Stimulated activated naive CD8-positive, alpha-beta T cell treated with anti-CD3 and anti-CD28 coated beads, Interleukin-15, Interleukin-2, amounts not matched to agents 100 ng/mL and 50 ng/mL, for 24 hours (primary cell): ENCODE results near the gene VMA21.
A peak's percentile ranks its signal among the peaks of the same experiment; 100 is the strongest.

Experiments used
- H3K27ac Mint-ChIP-seq: one replicate; pipeline ENCODE4 v1.8.0; 2021; ENCODE audit warnings: mild to moderate bottlenecking, mixed read lengths
- H3K27me3 Mint-ChIP-seq: one replicate; pipeline ENCODE4 v1.8.0; 2021; ENCODE audit warnings: mixed read lengths
- H3K36me3 Mint-ChIP-seq: one replicate; pipeline ENCODE4 v1.8.0; 2021; ENCODE audit warnings: low read depth, mixed read lengths
- H3K4me1 Mint-ChIP-seq: one replicate; pipeline ENCODE4 v1.8.0; 2021; ENCODE audit warnings: low read depth, mixed read lengths
- H3K4me3 Mint-ChIP-seq: one replicate; pipeline ENCODE4 v1.8.0; 2021; ENCODE audit warnings: mild to moderate bottlenecking, mixed read lengths
- H3K9me3 Mint-ChIP-seq: one replicate; pipeline ENCODE4 v1.8.0; 2021; ENCODE audit warnings: mixed read lengths

Gene VMA21

GRCh38 chrX:151396825-151397740 lies at the start of gene VMA21:
Gene VMA21, plus strand, starts transcription at chrX:151397206. Its CDS starts 103 bp downstream, at chrX:151397309.
- Mint-ChIP-seq H3K9me3 (no peaks in the 10 kb centered on the region), H3K4me3 (peak within 1 kb of the TSS; percentile 95)

GRCh38 chrX:151359341-151359740 lies 37.7 kb upstream of the VMA21 start:
- Mint-ChIP-seq H3K36me3 (no peaks in the 10 kb centered on the region), H3K9me3 (no peaks in the 10 kb centered on the region), H3K4me3 (no peak overlapping the region), H3K27me3 (peaks cover 11% of the 10 kb centered on the region), H3K27ac (no peak overlapping the region), H3K4me1 (no peaks in the 10 kb centered on the region)

More at GRCh38 chrX:151396825-151397740, at the start of gene VMA21:
- Mint-ChIP-seq H3K4me1 (peaks cover 61% of the 10 kb centered on the region), H3K36me3 (peaks cover 26% of the 10 kb centered on the region), H3K27me3 (no peaks in the 10 kb centered on the region), H3K27ac (peak within 1 kb of the TSS; percentile 96)

- no peaks in the 10 kb centered on the region for H3K9me3 Mint-ChIP-seq
- H3K27me3 Mint-ChIP-seq: peaks cover 11% of the 10 kb centered on the region
- peak overlapping the region; percentile 48 for H3K4me3 Mint-ChIP-seq
- no peak overlapping the region for H3K27ac Mint-ChIP-seq
- H3K4me1 Mint-ChIP-seq: no peaks in the 10 kb centered on the region
- no peaks in the 10 kb centered on the region for H3K36me3 Mint-ChIP-seq
Measured at GRCh38 chrX:151359931-151360871, 36.8 kb upstream of the VMA21 start.

GRCh38 chrX:151363316-151363715 lies 33.7 kb upstream of the VMA21 start:
- no peak overlapping the region for H3K27ac Mint-ChIP-seq
- H3K9me3 Mint-ChIP-seq: no peaks in the 10 kb centered on the region
- H3K4me3 Mint-ChIP-seq: no peak overlapping the region
- H3K36me3 Mint-ChIP-seq: no peaks in the 10 kb centered on the region
- H3K4me1 Mint-ChIP-seq: no peaks in the 10 kb centered on the region
- H3K27me3 Mint-ChIP-seq: peaks cover 11% of the 10 kb centered on the region

- H3K36me3 Mint-ChIP-seq: no peaks in the 10 kb centered on the region
- no peak overlapping the region for H3K4me3 Mint-ChIP-seq
- H3K27me3 Mint-ChIP-seq: peaks cover 8% of the 10 kb centered on the region
- no peaks in the 10 kb centered on the region for H3K9me3 Mint-ChIP-seq
- no peaks in the 10 kb centered on the region for H3K4me1 Mint-ChIP-seq
- no peak overlapping the region for H3K27ac Mint-ChIP-seq
Measured at GRCh38 chrX:151365579-151365978, 31.4 kb upstream of the VMA21 start.

GRCh38 chrX:151370906-151371305 lies 26.1 kb upstream of the VMA21 start:
- H3K36me3 Mint-ChIP-seq: no peaks in the 10 kb centered on the region
- H3K27ac Mint-ChIP-seq: no peak overlapping the region
- no peak overlapping the region for H3K4me3 Mint-ChIP-seq
- H3K4me1 Mint-ChIP-seq: no peaks in the 10 kb centered on the region
- no peaks in the 10 kb centered on the region for H3K9me3 Mint-ChIP-seq
- peaks cover 14% of the 10 kb centered on the region for H3K27me3 Mint-ChIP-seq

- no peaks in the 10 kb centered on the region for H3K9me3 Mint-ChIP-seq
- no peak overlapping the region for H3K4me3 Mint-ChIP-seq
- no peaks in the 10 kb centered on the region for H3K36me3 Mint-ChIP-seq
- H3K27ac Mint-ChIP-seq: no peak overlapping the region
- peaks cover 3% of the 10 kb centered on the region for H3K4me1 Mint-ChIP-seq
- H3K27me3 Mint-ChIP-seq: no peaks in the 10 kb centered on the region
Measured at GRCh38 chrX:151384807-151385206, 12.2 kb upstream of the VMA21 start.

- Mint-ChIP-seq H3K27me3 (no peaks in the 10 kb centered on the region), H3K36me3 (no peaks in the 10 kb centered on the region), H3K4me1 (peaks cover 3% of the 10 kb centered on the region), H3K27ac (no peak overlapping the region), H3K9me3 (no peaks in the 10 kb centered on the region), H3K4me3 (no peak overlapping the region)
Measured at GRCh38 chrX:151386838-151387459, 10.1 kb upstream of the VMA21 start.

- H3K4me1 Mint-ChIP-seq: peaks cover 33% of the 10 kb centered on the region
- H3K36me3 Mint-ChIP-seq: no peaks in the 10 kb centered on the region
- no peaks in the 10 kb centered on the region for H3K27me3 Mint-ChIP-seq
- H3K9me3 Mint-ChIP-seq: no peaks in the 10 kb centered on the region
- no peak overlapping the region for H3K4me3 Mint-ChIP-seq
- H3K27ac Mint-ChIP-seq: no peak overlapping the region
Measured at GRCh38 chrX:151391722-151392121, 5.3 kb upstream of the VMA21 start.

GRCh38 chrX:151393514-151393913 lies 3.5 kb upstream of the VMA21 start:
- Mint-ChIP-seq H3K9me3 (no peaks in the 10 kb centered on the region), H3K4me1 (peaks cover 34% of the 10 kb centered on the region), H3K4me3 (peak overlapping the region; percentile 32), H3K27me3 (no peaks in the 10 kb centered on the region), H3K36me3 (peaks cover 10% of the 10 kb centered on the region), H3K27ac (peak overlapping the region; percentile 86)

- Mint-ChIP-seq H3K9me3 (no peaks in the 10 kb centered on the region), H3K36me3 (peaks cover 26% of the 10 kb centered on the region), H3K27me3 (no peaks in the 10 kb centered on the region), H3K4me3 (peak overlapping the region; percentile 85), H3K4me1 (peaks cover 59% of the 10 kb centered on the region), H3K27ac (peak overlapping the region; percentile 96)
Measured at GRCh38 chrX:151396042-151396824, 773 bp upstream of the VMA21 start.

GRCh38 chrX:151397741-151398070 lies 700 bp downstream of the VMA21 start:
- no peaks in the 10 kb centered on the region for H3K27me3 Mint-ChIP-seq
- peak overlapping the region; percentile 89 for H3K27ac Mint-ChIP-seq
- H3K9me3 Mint-ChIP-seq: no peaks in the 10 kb centered on the region
- H3K4me1 Mint-ChIP-seq: peaks cover 61% of the 10 kb centered on the region
- H3K4me3 Mint-ChIP-seq: peak overlapping the region; percentile 95
- H3K36me3 Mint-ChIP-seq: peaks cover 26% of the 10 kb centered on the region

- Mint-ChIP-seq H3K36me3 (peaks cover 29% of the 10 kb centered on the region), H3K9me3 (no peaks in the 10 kb centered on the region), H3K27ac (peak overlapping the region; percentile 89), H3K4me3 (peak overlapping the region; percentile 95), H3K4me1 (peaks cover 57% of the 10 kb centered on the region), H3K27me3 (no peaks in the 10 kb centered on the region)
Measured at GRCh38 chrX:151398346-151398745, 1.3 kb downstream of the VMA21 start.

- no peak overlapping the region for H3K27ac Mint-ChIP-seq
- peaks cover 38% of the 10 kb centered on the region for H3K4me1 Mint-ChIP-seq
- peaks cover 34% of the 10 kb centered on the region for H3K36me3 Mint-ChIP-seq
- no peaks in the 10 kb centered on the region for H3K9me3 Mint-ChIP-seq
- no peak overlapping the region for H3K4me3 Mint-ChIP-seq
- no peaks in the 10 kb centered on the region for H3K27me3 Mint-ChIP-seq
Measured at GRCh38 chrX:151402719-151403390, 5.8 kb downstream of the VMA21 start.
